Measurements from ENCODE around the gene PCGF5. TPM values are rescaled to one million over a fixed set of nuclear protein-coding genes. Genes with fewer than 3 reads are reported as not detected.

The PCGF5 gene
- total and polyA plus RNA-seq, 10 of the 15 experiments (the other 5 are each of a cell fraction or from before 2014, with no cell fraction given) = 33.2 to 79.7 (median 50.7) TPM

- no peak for TF ChIP-seq ATF2 (IDR thresholded peaks at IDR 0.05; ENCODE audit: low read length)
- TF ChIP-seq TAF1 (IDR thresholded peaks at IDR 0.05; ENCODE audit: borderline replicate concordance, low read depth, low read length) = peak; percentile 54; the same call in 1 of the 2 replicates
- TF ChIP-seq CBX3 (IDR thresholded peaks at IDR 0.05; ENCODE audit: borderline replicate concordance, low read depth) = no peak
- no peak for TF ChIP-seq EED (IDR thresholded peaks at IDR 0.05; ENCODE audit: low read depth)
- no peak for TF ChIP-seq KAT2A (conservative IDR thresholded peaks at IDR 0.05; ENCODE audit: control insufficient read depth, low read depth, low read length)
- TF ChIP-seq ZNF24 (IDR thresholded peaks at IDR 0.05) = no peak
- TF ChIP-seq CHD2 (IDR thresholded peaks at IDR 0.05; ENCODE audit: borderline replicate concordance, low read depth, low read length) = no peak
- TF ChIP-seq MLLT1 (IDR thresholded peaks at IDR 0.05) = no peak; the same call in 1 of the 2 replicates
- TF ChIP-seq NKRF (conservative IDR thresholded peaks at IDR 0.05) = peak; percentile 66
- no peak for TF ChIP-seq KLF5 (IDR thresholded peaks at IDR 0.05; ENCODE audit: partially characterized antibody)
- no peak for TF ChIP-seq ESRRA (IDR thresholded peaks at IDR 0.05; ENCODE audit: low read length)
- TF ChIP-seq GABPA (IDR thresholded peaks at IDR 0.05; ENCODE audit: low read depth) = no peak
- no peak for TF ChIP-seq ZNF217 (IDR thresholded peaks at IDR 0.05)
- peak; percentile 18 for TF ChIP-seq MEF2B (IDR thresholded peaks at IDR 0.05; ENCODE audit: partially characterized antibody, poor library complexity, severe bottlenecking)
- TF ChIP-seq MYC (IDR thresholded peaks at IDR 0.05; ENCODE audit: insufficient read depth, insufficient read length, insufficient replicate concordance, low read length, severe bottlenecking) = no peak
- no peak for TF ChIP-seq POLR2AphosphoS2 (IDR thresholded peaks at IDR 0.05; ENCODE audit: low read depth, low read length)
- no peak for TF ChIP-seq RUNX3 (IDR thresholded peaks at IDR 0.05; ENCODE audit: low read length)
- TF ChIP-seq SMAD5 (IDR thresholded peaks at IDR 0.05; ENCODE audit: low read depth) = no peak
- no peak for TF ChIP-seq ZNF687 (IDR thresholded peaks at IDR 0.05)
- TF ChIP-seq PAX8 (IDR thresholded peaks at IDR 0.05) = no peak
- 0 out of 2 replicates have a peak, but pooled peaks have one; percentile 6 for TF ChIP-seq RCOR1 (conservative IDR thresholded peaks at IDR 0.05; ENCODE audit: low read depth, low read length)
- no peak for TF ChIP-seq ZNF384 (IDR thresholded peaks at IDR 0.05; ENCODE audit: borderline replicate concordance, low read depth, low read length)
Observed at GRCh38 chr10:91220194-91220953, at the start of gene PCGF5 (continued).

Data from GM12878 (cell line).